Activated CD4-positive, CD25-positive, alpha-beta regulatory T cell treated with anti-CD3 and anti-CD28 coated beads, Interleukin-2, amount 50 U/mL, for 24 hours (primary cell): ENCODE results near the gene BRIX1.
"Not testable (repeated sequence)": the region's sequence is repeated elsewhere in the genome, so short reads cannot be mapped to it uniquely, and the experiment has no call there.

Experiments
- ATAC-seq, 2 donors: fragments of 150-1000 bp; cut with Tn5 transposase; one replicate each; pipeline ENCODE4 v1.10.0; 2021; ENCODE audit warnings: mild to moderate bottlenecking in 1 of 2, moderate library complexity in 1 of 2

The BRIX1 gene

DNA sequence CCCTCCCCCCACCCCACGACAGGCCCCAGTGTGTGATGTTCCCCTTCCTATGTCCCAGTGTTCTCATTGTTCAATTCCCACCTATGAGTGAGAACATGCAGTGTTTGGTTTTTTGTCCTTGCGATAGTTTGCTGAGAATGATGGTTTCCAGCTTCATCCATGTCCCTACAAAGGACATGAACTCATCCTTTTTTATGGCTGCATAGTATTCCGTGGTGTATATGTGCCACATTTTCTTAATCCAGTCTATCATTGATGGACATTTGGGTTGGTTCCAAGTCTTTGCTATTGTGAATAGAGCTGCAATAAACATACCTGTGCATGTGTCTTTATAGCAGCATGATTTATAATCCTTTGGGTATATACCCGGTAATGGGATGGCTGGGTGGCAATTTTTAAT lies 56.1 kb downstream of the BRIX1 start:
- not testable (repeated sequence) for ATAC-seq
